HG03175 (cell line): ENCODE results near the gene PPARG.
"Not testable (repeated sequence)": the region's sequence is repeated elsewhere in the genome, so short reads cannot be mapped to it uniquely, and the experiment has no call there.

Experiments
- ATAC-seq: cut with Tn5 transposase; IDR thresholded peaks from one replicate; pipeline ENCODE4 v1.9.1; 2021; ENCODE audit warnings: mild to moderate bottlenecking, moderate library complexity; ENCODE audit not compliant: unreplicated experiment

Gene PPARG

GRCh38 chr3:12372741-12373280 is 83.9 kb downstream of the PPARG start:
- no peak for ATAC-seq

- ATAC-seq, result no peak
Observed at GRCh38 chr3:12375572-12375971, 86.7 kb downstream of the PPARG start.

- no peak for ATAC-seq
Observed at GRCh38 chr3:12379640-12380429, 91.0 kb downstream of the PPARG start.

- no peak for ATAC-seq
Observed at GRCh38 chr3:12380461-12380860, 91.6 kb downstream of the PPARG start.

GRCh38 chr3:12381199-12381598 is 92.3 kb downstream of the PPARG start:
- ATAC-seq, result no peak

GRCh38 chr3:12383218-12383617 is 94.3 kb downstream of the PPARG start:
- ATAC-seq, result no peak

- ATAC-seq, result no peak
Observed at GRCh38 chr3:12384451-12385233, 95.8 kb downstream of the PPARG start.

- ATAC-seq, result not testable (repeated sequence)
Observed at GRCh38 chr3:12386514-12387291, 97.8 kb downstream of the PPARG start.

GRCh38 chr3:12388185-12388584 is 99.3 kb downstream of the PPARG start:
- no peak for ATAC-seq

- no peak for ATAC-seq
Observed at GRCh38 chr3:12392101-12392878, 103.4 kb downstream of the PPARG start.

- ATAC-seq, result no peak
Observed at GRCh38 chr3:12393894-12394293, 105.0 kb downstream of the PPARG start.

- no peak for ATAC-seq
Observed at GRCh38 chr3:12394569-12395271, 105.8 kb downstream of the PPARG start.

GRCh38 chr3:12395349-12396012 is 106.6 kb downstream of the PPARG start:
- ATAC-seq, result peak; percentile 95

GRCh38 chr3:12396471-12396870 is 107.6 kb downstream of the PPARG start:
- no peak for ATAC-seq

GRCh38 chr3:12399226-12399625 is 110.4 kb downstream of the PPARG start:
- ATAC-seq, result no peak

GRCh38 chr3:12400616-12401194 is 111.8 kb downstream of the PPARG start:
- ATAC-seq, result no peak

- no peak for ATAC-seq
Observed at GRCh38 chr3:12401208-12401607, 112.3 kb downstream of the PPARG start.

GRCh38 chr3:12405432-12406272 is 116.8 kb downstream of the PPARG start:
- no peak for ATAC-seq
